H1 (cell line): ENCODE measurements around the gene ALKBH3. TPM values are rescaled to one million over a fixed set of nuclear protein-coding genes. Genes with fewer than 3 reads are reported as not detected.

Experiments
- CTCF ChIA-PET: fragments of 300-600 bp; sonication (Branson Sonifier 250); formaldehyde crosslinking; loops from one replicate; lab custom pipeline; 2021; ENCODE audit not compliant: partially characterized antibody; lab: Charles Lee
- POLR2A ChIA-PET: fragments of 300-600 bp; sonication (Branson Sonifier 250); formaldehyde crosslinking; loops from one replicate; lab custom pipeline; 2021; ENCODE audit warnings: inconsistent platforms; ENCODE audit not compliant: partially characterized antibody; lab: Charles Lee
- DNase-seq, 2 experiments: peaks; one replicate each; pipeline versions ENCODE4 v3.0.0 to v3.0.0-alpha.2; 2010 to 2022; ENCODE audit warnings: low spot score in 2 of 2, low read depth in 1 of 2, mixed read lengths in 1 of 2
- FAIRE-seq: peaks from 2 replicates; lab custom pipeline; 2011; peaks lifted over from hg19 to GRCh38; lab: Jason Lieb, UNC
- H2AFZ ChIP-seq: 2 replicates; pipeline ENCODE4 v1.8.1; 2012; ENCODE audit warnings: low read length, inconsistent platforms
- H2AK5ac ChIP-seq: 2 replicates; pipeline ENCODE4 v1.6.1; 2013; ENCODE audit warnings: low read depth, low read length
- H2BK120ac ChIP-seq: replicated peaks from 2 replicates; pipeline ENCODE3; 2013; ENCODE audit warnings: low read depth, low read length, inconsistent platforms
- H2BK12ac ChIP-seq: 2 replicates; pipeline ENCODE4 v1.6.1; 2013; ENCODE audit warnings: low read depth, low read length
- H2BK15ac ChIP-seq: 2 replicates; pipeline ENCODE4 v1.6.1; 2013; ENCODE audit warnings: low read length
- H2BK20ac ChIP-seq: 2 replicates; pipeline ENCODE4 v1.6.1; 2013; ENCODE audit warnings: low read length
- H2BK5ac ChIP-seq: 2 replicates; pipeline ENCODE4 v1.6.1; 2013; ENCODE audit warnings: low read depth, low read length
- H3K14ac ChIP-seq: 2 replicates; pipeline ENCODE4 v1.6.1; 2013; ENCODE audit warnings: inconsistent platforms; ENCODE audit not compliant: insufficient read length
- H3K18ac ChIP-seq: 2 replicates; pipeline ENCODE4 v1.6.1; 2013; ENCODE audit warnings: low read length; ENCODE audit errors: extremely low read depth
- H3K23ac ChIP-seq: 2 replicates; pipeline ENCODE4 v1.6.1; 2013; ENCODE audit warnings: inconsistent platforms; ENCODE audit not compliant: insufficient read length
- H3K23me2 ChIP-seq: 2 replicates; pipeline ENCODE4 v1.6.1; 2013; ENCODE audit warnings: low read depth, low read length
- H3K27ac ChIP-seq: 2 replicates; pipeline ENCODE4 v1.6.1; 2011; ENCODE audit warnings: low read depth, low read length, inconsistent platforms
- H3K27me3 ChIP-seq, 4 experiments: replicated peaks in 1 of 4; 1 replicate in 1 of 4; 2 replicates in 3 of 4; pipeline versions ENCODE4 v1.6.1 to v1.8.1; 2011 to 2013; ENCODE audit warnings: low read length in 3 of 4, mild to moderate bottlenecking in 3 of 4, inconsistent platforms in 2 of 4, mixed read lengths in 2 of 4, moderate library complexity in 1 of 4; ENCODE audit not compliant: control insufficient read depth in 3 of 4, insufficient read depth in 3 of 4; ENCODE audit errors: extremely low read depth in 1 of 4
- H3K36me3 ChIP-seq, 4 experiments: 2 replicates each; pipeline versions ENCODE4 v1.6.1 to v1.8.1; 2011 to 2013; ENCODE audit warnings: mild to moderate bottlenecking in 4 of 4, low read length in 3 of 4, moderate library complexity in 2 of 4, control low read depth in 1 of 4, inconsistent platforms in 1 of 4; ENCODE audit not compliant: insufficient read depth in 4 of 4, control insufficient read depth in 2 of 4
- H3K4ac ChIP-seq: replicated peaks from 2 replicates; pipeline ENCODE3; 2013; ENCODE audit warnings: low read length, low read depth, mixed read lengths, inconsistent platforms; ENCODE audit not compliant: insufficient read length
- H3K4me1 ChIP-seq, 4 experiments: replicated peaks in 1 of 4; 1 replicate in 1 of 4; 2 replicates in 3 of 4; pipeline versions ENCODE4 v1.6.1 to v1.8.1; 2011 to 2013; ENCODE audit warnings: low read length in 3 of 4, inconsistent platforms in 2 of 4, mixed read lengths in 1 of 4; ENCODE audit not compliant: insufficient read depth in 4 of 4, control insufficient read depth in 3 of 4
- H3K4me2 ChIP-seq, 2 experiments: 2 replicates each; pipeline versions ENCODE4 v1.6.1 to v1.8.1; 2011 to 2013; ENCODE audit warnings: low read depth in 2 of 2, low read length in 2 of 2, control low read depth in 1 of 2, inconsistent platforms in 1 of 2, mild to moderate bottlenecking in 1 of 2; ENCODE audit not compliant: insufficient read depth in 1 of 2
- H3K4me3 ChIP-seq, 4 experiments: fragments of 200-600, 300-600 bp in 1 of 4; sonication (generic), shearing (Covaris generic), sonication (Bioruptor Twin) in 1 of 4; 2 replicates each; pipeline versions ENCODE4 v1.5.1 to v1.8.1; 2011 to 2016; ENCODE audit warnings: low read length in 4 of 4, low read depth in 3 of 4, control low read depth in 2 of 4, inconsistent platforms in 2 of 4, mild to moderate bottlenecking in 2 of 4, mixed read lengths in 1 of 4, moderate library complexity in 1 of 4; ENCODE audit not compliant: insufficient read depth in 2 of 4; ENCODE audit errors: extremely low read depth in 1 of 4
- H3K56ac ChIP-seq: replicated peaks from 2 replicates; pipeline ENCODE3; 2013; ENCODE audit warnings: low read depth, mild to moderate bottlenecking, mixed read lengths, low read length, inconsistent platforms; ENCODE audit not compliant: insufficient read length
- H3K79me1 ChIP-seq: 2 replicates; pipeline ENCODE4 v1.6.1; 2013; ENCODE audit warnings: low read depth, low read length, control low read depth
- H3K79me2 ChIP-seq, 2 experiments: 2 replicates each; pipeline versions ENCODE4 v1.6.1 to v1.8.1; 2012 to 2013; ENCODE audit warnings: low read length in 2 of 2, mild to moderate bottlenecking in 2 of 2, inconsistent platforms in 1 of 2; ENCODE audit not compliant: insufficient read depth in 2 of 2, control insufficient read depth in 1 of 2
- H3K9ac ChIP-seq, 4 experiments: replicated peaks in 1 of 4; 1 replicate in 1 of 4; 2 replicates in 3 of 4; pipeline versions ENCODE4 v1.6.1 to v1.8.1; 2011 to 2013; ENCODE audit warnings: low read depth in 3 of 4, low read length in 3 of 4, control low read depth in 2 of 4, mild to moderate bottlenecking in 2 of 4, moderate library complexity in 2 of 4, inconsistent platforms in 1 of 4; ENCODE audit errors: extremely low read depth in 1 of 4
- H3K9me3 ChIP-seq, 2 experiments: 2 replicates each; pipeline versions ENCODE4 v1.6.1 to v1.8.1; 2012 to 2013; ENCODE audit warnings: mild to moderate bottlenecking in 2 of 2, moderate library complexity in 2 of 2, control low read depth in 1 of 2, inconsistent platforms in 1 of 2, low read depth in 1 of 2, low read length in 1 of 2, mixed read lengths in 1 of 2; ENCODE audit not compliant: insufficient read depth in 2 of 2
- H4K20me1 ChIP-seq, 2 experiments: replicated peaks in 1 of 2; 2 replicates each; pipeline versions ENCODE3 to v1.8.1; 2011 to 2013; ENCODE audit warnings: inconsistent platforms in 2 of 2, low read length in 2 of 2, mild to moderate bottlenecking in 1 of 2; ENCODE audit not compliant: insufficient read depth in 2 of 2, control insufficient read depth in 1 of 2
- H4K5ac ChIP-seq: 2 replicates; pipeline ENCODE4 v1.6.1; 2013; ENCODE audit warnings: low read length, low read depth, mixed read lengths, inconsistent platforms; ENCODE audit not compliant: insufficient read length
- H4K8ac ChIP-seq: 2 replicates; pipeline ENCODE4 v1.8.0; 2013; ENCODE audit warnings: mild to moderate bottlenecking, moderate library complexity, low read length, inconsistent platforms; ENCODE audit not compliant: insufficient read depth; ENCODE audit errors: extremely low read depth
- H4K91ac ChIP-seq: replicated peaks from 2 replicates; pipeline ENCODE3; 2013; ENCODE audit warnings: low read length, mixed read lengths, inconsistent platforms; ENCODE audit not compliant: insufficient read length
- ATF2 ChIP-seq: IDR thresholded peaks from 2 replicates; pipeline ENCODE4 v1.6.1; 2012; ENCODE audit warnings: low read length, inconsistent platforms
- BACH1 ChIP-seq: IDR thresholded peaks from 2 replicates; pipeline ENCODE4 v1.6.1; 2012; ENCODE audit warnings: low read length, improper control_type of control experiment
- CHD2 ChIP-seq: IDR thresholded peaks from 2 replicates; pipeline ENCODE4 v1.6.1; 2012; ENCODE audit warnings: low read length, improper control_type of control experiment
- HDAC2 ChIP-seq, 2 experiments: fragments of 300-600 bp in 1 of 2; sonication (generic) in 1 of 2; IDR thresholded peaks; 2 replicates each; pipeline ENCODE4 v1.6.1; 2011 to 2012; ENCODE audit warnings: low read depth in 2 of 2, low read length in 2 of 2, mild to moderate bottlenecking in 2 of 2, moderate library complexity in 2 of 2, borderline replicate concordance in 1 of 2, inconsistent platforms in 1 of 2
- JUN ChIP-seq: IDR thresholded peaks from 2 replicates; pipeline ENCODE4 v1.6.1; 2011; ENCODE audit warnings: low read depth, mild to moderate bottlenecking, improper control_type of control experiment, low read length
- JUND ChIP-seq: IDR thresholded peaks from 2 replicates; pipeline ENCODE4 v1.6.1; 2011; ENCODE audit warnings: mild to moderate bottlenecking, improper control_type of control experiment, low read length
- KDM4A ChIP-seq: IDR thresholded peaks from one replicate; pipeline ENCODE4 v1.7.1; 2012; ENCODE audit warnings: low read depth, mild to moderate bottlenecking, moderate library complexity, low read length, inconsistent platforms; ENCODE audit not compliant: severe bottlenecking
- MAFK ChIP-seq: IDR thresholded peaks from 2 replicates; pipeline ENCODE4 v1.6.1; 2012; ENCODE audit warnings: low read depth, mild to moderate bottlenecking, improper control_type of control experiment, low read length
- NANOG ChIP-seq: IDR thresholded peaks from 2 replicates; pipeline ENCODE4 v1.6.1; 2011; ENCODE audit warnings: low read length, low read depth, mild to moderate bottlenecking, inconsistent platforms; ENCODE audit not compliant: insufficient read depth, poor library complexity, severe bottlenecking
- NRF1 ChIP-seq: IDR thresholded peaks from 2 replicates; pipeline ENCODE4 v1.6.1; 2011; ENCODE audit warnings: mild to moderate bottlenecking, low read depth, low read length, improper control_type of control experiment
- POLR2A ChIP-seq, 2 experiments: IDR thresholded peaks; 1 replicate in 1 of 2; 2 replicates in 1 of 2; pipeline ENCODE4 v1.6.1; 2011; ENCODE audit warnings: low read depth in 2 of 2, low read length in 2 of 2, mild to moderate bottlenecking in 2 of 2; ENCODE audit errors: control extremely low read depth in 1 of 2
- POU5F1 ChIP-seq: IDR thresholded peaks from 2 replicates; pipeline ENCODE4 v1.6.1; 2011; ENCODE audit warnings: low read depth, mild to moderate bottlenecking, low read length, moderate library complexity
- ZNF274 ChIP-seq: IDR thresholded peaks from 2 replicates; pipeline ENCODE4 v1.7.0; 2012; ENCODE audit warnings: low read length, borderline replicate concordance; ENCODE audit errors: extremely low read depth
- WGBS, 2 experiments: shearing (Covaris generic) in 1 of 2; methylation state at CpG; one replicate each; pipeline versions ENCODE4 v1.1.6 to v1.1.7; 2013 to 2015; ENCODE audit warnings: low lambda C conversion rate in 2 of 2, mixed read lengths in 2 of 2, inconsistent platforms in 1 of 2, low coverage in 1 of 2, missing lambda C conversion rate in 1 of 2; ENCODE audit not compliant: insufficient replicate concordance in 2 of 2, insufficient coverage in 1 of 2, insufficient read length in 1 of 2; ENCODE audit errors: extremely low coverage in 1 of 2, missing lambda C conversion rate in 1 of 2; 5-methylcytosine and 5-hydroxymethylcytosine counted together
- polyA plus RNA-seq, 7 experiments: library from polyadenylated mRNA; depleted of rRNA in 3 of 7; stranded (reverse) in 5 of 7; unstranded in 2 of 7; fragments of >200 nt in 5 of 7; fragments of 200-250 nt in 2 of 7; gene quantifications; 1 replicate in 5 of 7; 2 replicates in 1 of 7; 4 replicates in 1 of 7; pipeline versions ENCODE4 v1.2.1 to v1.2.3, GENCODE V29; 2011 to 2013; ENCODE audit warnings: missing spikeins in 2 of 7, mixed read lengths in 2 of 7
- total RNA-seq: library from RNA; stranded (reverse); fragmentation: NEBNext Ultra II Directional; extraction: Animal tissue kit (Norgen Biotek cat#: 25700); gene quantifications from 2 replicates; pipeline ENCODE4 v1.2.1, GENCODE V29; 2021

The ALKBH3 gene
- total and polyA plus RNA-seq, 2 of the 8 experiments (the other 6 are each of a cell fraction or from before 2014, with no cell fraction given) = 10.5 to 11.4 TPM

GRCh38 chr11:43908191-43908590 is 27.6 kb downstream of the ALKBH3 start:
- H3K27me3 ChIP-seq = no peaks in the 10 kb centered on the region; a peak in 1 of 7 replicates
- ChIA-PET POLR2A (interaction anchor here (1.0 to 1.7 kb wide), 2 partner anchors 9 to 17 kb away, joined by 3 to 5 read pairs; no protein-coding TSS in a partner anchor), CTCF (interaction anchor here (1.0 to 7.1 kb wide), 11 partner anchors 10 to 163 kb away, joined by 3 to 42 read pairs (median 7); no protein-coding TSS in a partner anchor)
- H3K79me2 ChIP-seq = no peaks in the 10 kb centered on the region
- H3K4me2 ChIP-seq = no peak overlapping the region
- H2BK120ac ChIP-seq = no peak overlapping the region
- no peak overlapping the region for H4K91ac ChIP-seq
- no peaks in the 10 kb centered on the region for H3K79me1 ChIP-seq
- no peak overlapping the region for H2AFZ ChIP-seq
- H3K36me3 ChIP-seq = no peaks in the 10 kb centered on the region; a peak in 1 of 8 replicates
- H3K9me3 ChIP-seq = no peaks in the 10 kb centered on the region
- H3K56ac ChIP-seq = no peak overlapping the region
- H3K14ac ChIP-seq = no peak overlapping the region
- WGBS, 2 experiments = 80% methylated on average over 2 of the region's 2 CpGs; no CpG with 5 or more reads in 1 of the 2 experiments
- no peak overlapping the region for H2BK5ac ChIP-seq
- FAIRE-seq (no peak), DNase-seq (no peak)
- H3K9ac ChIP-seq = no peak overlapping the region
- H2BK12ac ChIP-seq = no peak overlapping the region
- H3K23me2 ChIP-seq = no peaks in the 10 kb centered on the region; the same call in 1 of the 2 replicates
- H3K4me1 ChIP-seq = no peaks in the 10 kb centered on the region
- no peaks in the 10 kb centered on the region for H4K20me1 ChIP-seq
- H3K4me3 ChIP-seq = no peak overlapping the region
- H3K18ac ChIP-seq = no peak overlapping the region
- H2BK15ac ChIP-seq = no peak overlapping the region
- H2BK20ac ChIP-seq = no peak overlapping the region
- no peak overlapping the region for H4K5ac ChIP-seq
- H4K8ac ChIP-seq = no peak overlapping the region
- H2AK5ac ChIP-seq = no peak overlapping the region
- no peak overlapping the region for H3K4ac ChIP-seq
- no peak overlapping the region for H3K23ac ChIP-seq
- H3K27ac ChIP-seq = no peak overlapping the region
- no peak for TF ChIP-seq BACH1
- TF ChIP-seq JUND = no peak
- no peak for TF ChIP-seq HDAC2 (IDR thresholded peaks at IDR 0.05; ENCODE audit: borderline replicate concordance in 1 of 2, low read depth in 2 of 2, low read length in 2 of 2)
- no peak for TF ChIP-seq NRF1
- TF ChIP-seq ATF2 = no peak
- no peak for TF ChIP-seq JUN
- no peak for TF ChIP-seq POLR2A (IDR thresholded peaks at IDR 0.05; ENCODE audit: control extremely low read depth in 1 of 2, low read depth in 2 of 2, low read length in 2 of 2)
- no peak for TF ChIP-seq MAFK
- TF ChIP-seq NANOG = no peak
- TF ChIP-seq POU5F1 = no peak
- TF ChIP-seq KDM4A = no peak
- TF ChIP-seq ZNF274 = no peak
- TF ChIP-seq CHD2 = no peak
